H9 (cell line): ENCODE results near the gene DNAI1. TPM values are rescaled to one million over a fixed set of nuclear protein-coding genes. Genes with fewer than 3 reads are reported as not detected.

Experiments used
- DNase-seq: peaks from one replicate; pipeline ENCODE4 v3.0.0-alpha.2; 2017
- H2AFZ ChIP-seq: one replicate; pipeline ENCODE4 v1.6.1; 2013; ENCODE audit warnings: mild to moderate bottlenecking, low read length, control low read depth, moderate library complexity
- H2AK5ac ChIP-seq: 2 replicates; pipeline ENCODE4 v1.6.1; 2013; ENCODE audit warnings: low read length, control low read depth, mixed read lengths; ENCODE audit not compliant: insufficient read length
- H2BK120ac ChIP-seq: one replicate; pipeline ENCODE4 v1.6.1; 2013; ENCODE audit warnings: low read depth, mild to moderate bottlenecking, low read length, control low read depth, inconsistent platforms; ENCODE audit not compliant: poor library complexity, severe bottlenecking
- H2BK12ac ChIP-seq: 2 replicates; pipeline ENCODE4 v1.6.1; 2013; ENCODE audit warnings: low read length, control low read depth, mixed read lengths, low read depth; ENCODE audit not compliant: insufficient read length
- H2BK15ac ChIP-seq: 2 replicates; pipeline ENCODE4 v1.6.1; 2013; ENCODE audit warnings: low read depth, low read length, control low read depth
- H2BK20ac ChIP-seq: one replicate; pipeline ENCODE4 v1.6.1; 2013; ENCODE audit warnings: low read depth, mild to moderate bottlenecking, low read length, control low read depth, inconsistent platforms; ENCODE audit not compliant: poor library complexity, severe bottlenecking
- H2BK5ac ChIP-seq: 2 replicates; pipeline ENCODE4 v1.6.1; 2013; ENCODE audit warnings: low read length, control low read depth, mixed read lengths; ENCODE audit not compliant: insufficient read length
- H3K14ac ChIP-seq: 2 replicates; pipeline ENCODE4 v1.6.1; 2013; ENCODE audit warnings: low read length, control low read depth; ENCODE audit not compliant: insufficient read depth
- H3K18ac ChIP-seq: 2 replicates; pipeline ENCODE4 v1.6.1; 2013; ENCODE audit warnings: low read depth, mild to moderate bottlenecking, mixed read lengths, low read length, control low read depth; ENCODE audit not compliant: insufficient read length
- H3K23ac ChIP-seq: 2 replicates; pipeline ENCODE4 v1.6.1; 2013; ENCODE audit warnings: low read length, control low read depth, mixed read lengths, low read depth; ENCODE audit not compliant: insufficient read length
- H3K23me2 ChIP-seq: 2 replicates; pipeline ENCODE4 v1.6.1; 2013; ENCODE audit warnings: low read depth, mild to moderate bottlenecking, mixed read lengths, low read length, control low read depth; ENCODE audit not compliant: insufficient read length, poor library complexity, severe bottlenecking
- H3K27ac ChIP-seq: 2 replicates; pipeline ENCODE4 v1.5.1; 2013; ENCODE audit warnings: low read length, control low read depth, mixed read lengths, low read depth; ENCODE audit not compliant: insufficient read length
- H3K27me3 ChIP-seq: 2 replicates; pipeline ENCODE4 v1.6.1; 2013; ENCODE audit warnings: low read length, control low read depth, inconsistent platforms; ENCODE audit not compliant: insufficient read depth
- H3K4ac ChIP-seq: 2 replicates; pipeline ENCODE4 v1.6.1; 2013; ENCODE audit warnings: low read depth, mild to moderate bottlenecking, control low read depth, inconsistent platforms, low read length, moderate library complexity
- H3K4me1 ChIP-seq: 2 replicates; pipeline ENCODE4 v1.6.1; 2013; ENCODE audit warnings: low read length, control low read depth, inconsistent platforms; ENCODE audit not compliant: insufficient read depth
- H3K4me2 ChIP-seq: 2 replicates; pipeline ENCODE4 v1.6.1; 2013; ENCODE audit warnings: low read length, control low read depth, mixed read lengths; ENCODE audit not compliant: insufficient read length, insufficient read depth
- H3K56ac ChIP-seq: 2 replicates; pipeline ENCODE4 v1.6.1; 2013; ENCODE audit warnings: low read depth, mild to moderate bottlenecking, mixed read lengths, low read length, control low read depth; ENCODE audit not compliant: insufficient read length
- H3K79me1 ChIP-seq: 2 replicates; pipeline ENCODE4 v1.6.1; 2013; ENCODE audit warnings: low read depth, mild to moderate bottlenecking, moderate library complexity, low read length, control low read depth, inconsistent platforms; ENCODE audit not compliant: insufficient read depth, poor library complexity, severe bottlenecking
- H3K79me2 ChIP-seq: 2 replicates; pipeline ENCODE4 v1.6.1; 2013; ENCODE audit warnings: low read length, control low read depth, inconsistent platforms; ENCODE audit not compliant: insufficient read depth
- H3K9ac ChIP-seq: 2 replicates; pipeline ENCODE4 v1.6.1; 2013; ENCODE audit warnings: low read length, control low read depth, mixed read lengths; ENCODE audit not compliant: insufficient read length; ENCODE audit errors: extremely low read depth
- H3K9me3 ChIP-seq: one replicate; pipeline ENCODE4 v1.6.1; 2013; ENCODE audit warnings: low read depth, low read length, inconsistent platforms; ENCODE audit not compliant: control insufficient read depth
- H3T11ph ChIP-seq: one replicate; pipeline ENCODE4 v1.6.1; 2013; ENCODE audit warnings: mild to moderate bottlenecking, low read length, control low read depth, inconsistent platforms
- H4K20me1 ChIP-seq: one replicate; pipeline ENCODE4 v1.6.1; 2013; ENCODE audit not compliant: control insufficient read depth, insufficient read length, insufficient read depth
- H4K5ac ChIP-seq: 2 replicates; pipeline ENCODE4 v1.6.1; 2013; ENCODE audit warnings: low read depth, mild to moderate bottlenecking, mixed read lengths, low read length, control low read depth; ENCODE audit not compliant: insufficient read length
- H4K8ac ChIP-seq: replicated peaks from 2 replicates; pipeline ENCODE4 v1.6.1; 2013; ENCODE audit warnings: low read length, control low read depth, mixed read lengths, low read depth; ENCODE audit not compliant: insufficient read length
- H4K91ac ChIP-seq: 2 replicates; pipeline ENCODE4 v1.6.1; 2013; ENCODE audit warnings: low read depth, mild to moderate bottlenecking, moderate library complexity, mixed read lengths, low read length, control low read depth; ENCODE audit not compliant: insufficient read length
- H3K27ac Mint-ChIP-seq, 3 experiments: 2 replicates in 2 of 3; 3 replicates in 1 of 3; pipeline ENCODE4 v1.8.0; 2020 to 2021; ENCODE audit warnings: mixed read lengths in 3 of 3, mild to moderate bottlenecking in 1 of 3, moderate library complexity in 1 of 3
- H3K27me3 Mint-ChIP-seq: 2 replicates; pipeline ENCODE4 v1.8.0; 2021; ENCODE audit warnings: low read depth, mild to moderate bottlenecking, moderate library complexity, mixed read lengths
- H3K36me3 Mint-ChIP-seq, 3 experiments: 2 replicates in 2 of 3; 3 replicates in 1 of 3; pipeline ENCODE4 v1.8.0; 2020 to 2021; ENCODE audit warnings: low read depth in 3 of 3, mixed read lengths in 3 of 3; ENCODE audit not compliant: insufficient read depth in 1 of 3
- H3K4me1 Mint-ChIP-seq, 2 experiments: 2 replicates each; pipeline ENCODE4 v1.8.0; 2020; ENCODE audit warnings: mixed read lengths in 2 of 2
- H3K4me3 Mint-ChIP-seq, 2 experiments: 2 replicates in 1 of 2; 3 replicates in 1 of 2; pipeline ENCODE4 v1.8.0; 2020 to 2021; ENCODE audit warnings: mild to moderate bottlenecking in 2 of 2, mixed read lengths in 2 of 2, moderate library complexity in 1 of 2
- H3K9me3 Mint-ChIP-seq, 2 experiments: 2 replicates in 1 of 2; 3 replicates in 1 of 2; pipeline ENCODE4 v1.8.0; 2020; ENCODE audit warnings: mild to moderate bottlenecking in 2 of 2, mixed read lengths in 2 of 2, moderate library complexity in 1 of 2
- CTCF ChIP-seq: fragments of 200-600 bp; sonication (generic); conservative IDR thresholded peaks from 3 replicates; pipeline ENCODE4 v1.8.0; 2021; ENCODE audit warnings: antibody characterized with exemption, mild to moderate bottlenecking
- WGBS: extraction: QIAGEN DNeasy Blood & Tissue Kit; methylation state at CpG from one replicate; pipeline ENCODE4 v1.1.7; 2013; ENCODE audit warnings: missing lambda C conversion rate, low lambda C conversion rate, mixed read lengths; ENCODE audit not compliant: insufficient read length; ENCODE audit errors: extremely low coverage; 5-methylcytosine and 5-hydroxymethylcytosine counted together
- total RNA-seq: library from RNA; stranded (reverse); gene quantifications from 2 replicates; pipeline ENCODE4 v1.2.1, GENCODE V29; 2021

DNAI1 gene
- total RNA-seq, 1 experiment from 2014 or later = 0.22 TPM

GRCh38 chr9:34442770-34443169 lies 15.8 kb upstream of the DNAI1 start:
- H3K4me1 ChIP-seq = no peaks in the 10 kb centered on the region; the same call in 1 of the 2 replicates
- H3K18ac ChIP-seq = no peak overlapping the region
- H4K91ac ChIP-seq = no peak overlapping the region
- H3K56ac ChIP-seq = no peak overlapping the region
- H2BK20ac ChIP-seq = no peak overlapping the region
- no peak overlapping the region for H4K5ac ChIP-seq
- H3K27me3 Mint-ChIP-seq = no peaks in the 10 kb centered on the region
- H4K20me1 ChIP-seq = no peaks in the 10 kb centered on the region
- H3K23ac ChIP-seq = no peak overlapping the region
- no peak overlapping the region for H2BK5ac ChIP-seq
- no peak overlapping the region for H2AK5ac ChIP-seq
- no peak overlapping the region for H2AFZ ChIP-seq
- peaks cover 10 to 11% of the 10 kb centered on the region in 2 experiments for H3K4me1 Mint-ChIP-seq
- no peaks in the 10 kb centered on the region for H3K79me1 ChIP-seq
- no peak for TF ChIP-seq CTCF
- H3K4me3 Mint-ChIP-seq = no peak overlapping the region
- peaks cover 4 to 6% (median 5%) of the 10 kb centered on the region in 3 experiments; a peak in 6 of 7 replicates for H3K36me3 Mint-ChIP-seq
- DNase-seq = no peak
- no peak overlapping the region for H3K9ac ChIP-seq
- H2BK15ac ChIP-seq = no peak overlapping the region
- H4K8ac ChIP-seq = no peak overlapping the region
- H2BK120ac ChIP-seq = no peak overlapping the region
- no CpG with 5 or more reads among the region's 1 CpG for WGBS
- no peak overlapping the region for H3K14ac ChIP-seq
- no peaks in the 10 kb centered on the region for H3K79me2 ChIP-seq
- no peak overlapping the region for H3T11ph ChIP-seq
- no peaks in the 10 kb centered on the region; a peak in 1 of 5 replicates for H3K9me3 Mint-ChIP-seq
- no peak overlapping the region for H2BK12ac ChIP-seq
- H3K23me2 ChIP-seq = no peaks in the 10 kb centered on the region
- no peak overlapping the region for H3K4me2 ChIP-seq
- no peaks in the 10 kb centered on the region for H3K27me3 ChIP-seq
- H3K27ac ChIP-seq = no peak overlapping the region
- H3K4ac ChIP-seq = no peak overlapping the region
- H3K27ac Mint-ChIP-seq = no peak overlapping the region
- no peaks in the 10 kb centered on the region for H3K9me3 ChIP-seq
